Activated CD8-positive, alpha-beta memory T cell treated with anti-CD3 and anti-CD28 coated beads, Interleukin-2, amount 50 U/mL, for 48 hours (primary cell): ENCODE results near the gene ATP10A.

Experiments used
- DNase-seq: peaks from one replicate; pipeline ENCODE4 v3.0.0-alpha.2; 2020

ATP10A gene, protein sequence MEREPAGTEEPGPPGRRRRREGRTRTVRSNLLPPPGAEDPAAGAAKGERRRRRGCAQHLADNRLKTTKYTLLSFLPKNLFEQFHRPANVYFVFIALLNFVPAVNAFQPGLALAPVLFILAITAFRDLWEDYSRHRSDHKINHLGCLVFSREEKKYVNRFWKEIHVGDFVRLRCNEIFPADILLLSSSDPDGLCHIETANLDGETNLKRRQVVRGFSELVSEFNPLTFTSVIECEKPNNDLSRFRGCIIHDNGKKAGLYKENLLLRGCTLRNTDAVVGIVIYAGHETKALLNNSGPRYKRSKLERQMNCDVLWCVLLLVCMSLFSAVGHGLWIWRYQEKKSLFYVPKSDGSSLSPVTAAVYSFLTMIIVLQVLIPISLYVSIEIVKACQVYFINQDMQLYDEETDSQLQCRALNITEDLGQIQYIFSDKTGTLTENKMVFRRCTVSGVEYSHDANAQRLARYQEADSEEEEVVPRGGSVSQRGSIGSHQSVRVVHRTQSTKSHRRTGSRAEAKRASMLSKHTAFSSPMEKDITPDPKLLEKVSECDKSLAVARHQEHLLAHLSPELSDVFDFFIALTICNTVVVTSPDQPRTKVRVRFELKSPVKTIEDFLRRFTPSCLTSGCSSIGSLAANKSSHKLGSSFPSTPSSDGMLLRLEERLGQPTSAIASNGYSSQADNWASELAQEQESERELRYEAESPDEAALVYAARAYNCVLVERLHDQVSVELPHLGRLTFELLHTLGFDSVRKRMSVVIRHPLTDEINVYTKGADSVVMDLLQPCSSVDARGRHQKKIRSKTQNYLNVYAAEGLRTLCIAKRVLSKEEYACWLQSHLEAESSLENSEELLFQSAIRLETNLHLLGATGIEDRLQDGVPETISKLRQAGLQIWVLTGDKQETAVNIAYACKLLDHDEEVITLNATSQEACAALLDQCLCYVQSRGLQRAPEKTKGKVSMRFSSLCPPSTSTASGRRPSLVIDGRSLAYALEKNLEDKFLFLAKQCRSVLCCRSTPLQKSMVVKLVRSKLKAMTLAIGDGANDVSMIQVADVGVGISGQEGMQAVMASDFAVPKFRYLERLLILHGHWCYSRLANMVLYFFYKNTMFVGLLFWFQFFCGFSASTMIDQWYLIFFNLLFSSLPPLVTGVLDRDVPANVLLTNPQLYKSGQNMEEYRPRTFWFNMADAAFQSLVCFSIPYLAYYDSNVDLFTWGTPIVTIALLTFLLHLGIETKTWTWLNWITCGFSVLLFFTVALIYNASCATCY (N-terminal part only)

DNA sequence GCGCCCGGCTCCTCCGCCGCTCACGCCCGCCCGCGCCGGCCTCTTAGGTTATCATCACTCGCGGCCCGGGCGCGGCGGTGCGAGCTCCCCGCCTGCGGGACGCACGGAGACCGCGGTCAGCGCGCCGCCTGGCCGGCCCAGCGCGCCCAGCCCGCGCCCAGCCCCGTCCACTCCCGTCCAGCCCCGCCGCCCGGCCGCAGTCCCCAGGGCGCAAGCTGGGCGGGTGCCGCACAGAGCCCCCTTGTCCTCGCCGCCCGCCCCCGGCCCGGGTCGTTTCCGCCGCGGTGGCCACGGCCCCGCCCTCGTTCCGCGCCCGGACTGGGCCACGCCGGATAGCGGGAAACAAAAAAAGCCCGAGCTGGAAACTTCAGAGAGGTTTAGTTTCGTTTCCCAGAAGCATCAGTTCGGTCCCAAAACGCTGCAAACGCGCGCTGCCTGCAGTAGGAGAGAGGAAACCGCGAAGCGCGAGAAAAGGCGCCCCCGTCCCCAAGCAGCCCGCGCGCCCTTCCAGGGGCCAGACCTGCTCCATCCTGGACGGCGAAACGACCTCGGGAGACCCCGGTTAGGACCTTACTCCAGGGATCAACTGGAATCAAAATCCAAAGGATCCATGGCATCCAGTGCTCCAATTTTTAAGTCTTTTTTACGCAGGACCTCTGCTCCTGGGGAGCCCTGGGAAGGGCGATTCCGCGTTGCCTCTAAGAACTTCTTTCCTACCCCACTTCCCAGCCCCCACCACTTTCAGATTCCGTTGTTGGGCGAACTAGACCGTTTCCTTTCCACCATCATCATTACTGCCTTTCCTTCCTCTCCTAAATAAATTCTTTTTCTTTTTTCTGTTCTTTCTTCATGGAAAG, at the start of gene ATP10A:
TSS of gene ATP10A (minus strand) at position 217 of the 857 bp plus-strand sequence. CDS start 231 bp downstream, outside the sequence.
- peak; percentile 73 for DNase-seq

DNA sequence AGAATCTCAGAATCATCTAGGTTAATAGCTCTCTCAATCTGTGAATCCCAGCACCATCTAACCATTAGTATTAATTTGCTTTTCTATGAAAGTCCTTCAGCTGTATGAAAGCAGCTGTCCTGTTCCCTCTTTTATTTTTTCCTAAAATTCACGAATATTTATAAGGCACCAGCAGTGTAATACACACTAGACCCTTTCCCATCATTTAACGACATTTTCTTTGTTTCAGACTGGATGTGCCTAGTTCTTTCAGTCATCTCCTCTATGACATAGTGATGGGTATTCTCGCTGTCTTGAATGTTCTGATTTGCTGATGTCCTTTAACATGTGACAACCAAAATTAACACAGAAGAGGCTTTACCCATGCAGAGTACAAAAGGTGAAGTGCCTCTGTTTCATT, 48.9 kb upstream of the ATP10A start:
- no peak for DNase-seq

DNA sequence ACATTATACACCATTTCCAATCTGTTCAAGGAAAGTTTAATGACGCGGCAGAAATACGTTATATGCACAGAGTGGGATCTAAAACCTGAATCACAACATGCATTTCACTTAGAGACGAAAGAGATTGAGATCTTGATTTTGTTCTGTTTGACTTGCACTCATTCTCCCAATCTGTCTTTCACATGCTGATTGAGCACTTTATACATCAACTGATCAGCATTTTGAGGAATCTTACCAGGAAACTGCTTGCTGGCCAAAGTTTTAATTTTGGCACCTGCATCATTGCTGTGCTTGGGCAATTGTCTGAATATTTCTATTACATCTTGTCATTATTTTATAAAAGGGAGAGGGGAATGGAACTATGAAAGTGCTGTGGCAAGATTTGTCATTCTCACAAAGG, 47.7 kb upstream of the ATP10A start:
- no peak for DNase-seq

DNA sequence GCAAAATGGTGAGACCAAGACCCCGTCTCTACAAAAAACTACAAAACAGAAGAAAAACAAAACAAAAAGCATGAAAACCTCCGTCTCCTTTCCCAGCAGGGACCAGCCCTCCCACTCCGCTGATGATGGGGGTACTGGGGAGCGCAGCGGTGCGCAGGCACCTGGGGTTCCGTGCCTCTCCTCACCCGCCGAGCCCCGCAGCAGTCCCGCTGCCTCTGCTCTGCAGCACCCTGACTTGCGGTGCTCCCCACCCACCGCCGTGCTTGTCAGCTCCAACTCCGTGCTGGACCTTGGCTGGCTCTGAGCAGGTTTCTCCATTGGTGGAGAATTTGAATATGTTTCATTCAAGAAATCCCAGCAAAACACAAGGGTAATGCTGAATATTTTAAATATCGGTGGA, 46.7 kb upstream of the ATP10A start:
- DNase-seq, result no peak

DNA sequence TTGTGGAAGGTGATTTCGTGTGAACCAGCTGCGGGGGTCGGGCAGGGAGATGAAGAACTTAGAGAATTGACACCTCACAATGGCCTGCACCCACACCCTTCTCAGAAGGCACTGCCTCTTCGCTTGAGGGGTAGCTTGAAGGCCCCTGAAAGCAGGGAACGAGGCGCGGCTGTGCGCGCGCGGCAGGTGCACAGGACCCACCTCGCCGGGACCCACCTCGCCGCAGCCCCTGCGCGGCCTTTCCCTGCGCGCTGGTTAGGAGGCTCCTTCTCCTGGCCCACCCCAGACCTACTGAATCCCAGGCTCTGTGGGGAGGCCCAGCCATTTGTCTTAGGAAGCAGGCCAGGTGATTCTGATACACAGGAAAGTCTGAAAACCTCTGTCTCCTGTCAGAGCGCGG, 46.2 kb upstream of the ATP10A start:
- no peak for DNase-seq

DNA sequence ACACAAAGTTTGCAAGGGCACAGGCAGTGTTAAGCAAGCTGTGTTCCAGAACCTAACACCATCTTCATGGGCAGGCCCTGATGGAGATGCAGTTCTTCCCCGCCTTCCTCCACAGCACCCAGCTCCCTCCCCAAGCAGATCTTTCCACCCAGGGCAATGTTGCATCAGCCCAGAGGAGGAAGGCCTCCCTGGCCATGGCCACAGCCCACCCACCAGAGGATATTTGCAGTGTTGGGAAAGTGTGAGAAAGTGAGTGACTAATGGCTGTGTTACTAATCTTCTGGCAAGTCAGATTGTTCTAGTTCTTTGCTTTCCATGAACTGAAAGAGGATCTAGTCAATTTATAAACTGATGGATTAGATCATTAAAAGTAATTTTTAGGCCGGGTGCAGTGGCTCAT, 42.0 kb upstream of the ATP10A start:
- DNase-seq, result peak; percentile 65

DNA sequence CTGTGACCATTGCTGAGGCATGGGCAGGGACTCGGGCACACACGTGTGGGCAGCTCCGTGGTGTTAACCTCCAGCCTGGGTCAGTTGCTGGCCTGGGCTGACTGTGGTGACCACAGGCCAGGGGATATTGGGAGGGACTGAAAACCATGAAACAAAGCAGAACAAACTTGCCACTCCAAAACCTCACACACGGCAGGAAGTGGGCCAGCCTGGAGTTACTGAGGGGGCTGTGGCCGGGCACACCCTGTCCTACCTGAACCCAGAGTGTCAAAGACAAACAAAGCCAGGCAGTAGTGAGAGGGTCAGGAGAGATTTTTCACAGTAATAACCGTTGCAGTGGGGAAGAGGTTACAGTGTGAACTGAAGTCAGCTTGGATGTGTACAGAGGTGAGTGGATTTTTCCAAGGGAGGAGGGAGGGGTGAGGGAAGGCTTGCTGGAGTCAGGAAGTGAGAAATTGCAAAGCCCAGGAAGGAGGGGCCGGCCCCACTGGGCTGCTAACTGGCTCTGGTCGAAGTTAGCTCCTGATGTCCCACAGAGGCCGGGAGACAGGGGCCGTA, 40.0 kb upstream of the ATP10A start:
- DNase-seq, result no peak

DNA sequence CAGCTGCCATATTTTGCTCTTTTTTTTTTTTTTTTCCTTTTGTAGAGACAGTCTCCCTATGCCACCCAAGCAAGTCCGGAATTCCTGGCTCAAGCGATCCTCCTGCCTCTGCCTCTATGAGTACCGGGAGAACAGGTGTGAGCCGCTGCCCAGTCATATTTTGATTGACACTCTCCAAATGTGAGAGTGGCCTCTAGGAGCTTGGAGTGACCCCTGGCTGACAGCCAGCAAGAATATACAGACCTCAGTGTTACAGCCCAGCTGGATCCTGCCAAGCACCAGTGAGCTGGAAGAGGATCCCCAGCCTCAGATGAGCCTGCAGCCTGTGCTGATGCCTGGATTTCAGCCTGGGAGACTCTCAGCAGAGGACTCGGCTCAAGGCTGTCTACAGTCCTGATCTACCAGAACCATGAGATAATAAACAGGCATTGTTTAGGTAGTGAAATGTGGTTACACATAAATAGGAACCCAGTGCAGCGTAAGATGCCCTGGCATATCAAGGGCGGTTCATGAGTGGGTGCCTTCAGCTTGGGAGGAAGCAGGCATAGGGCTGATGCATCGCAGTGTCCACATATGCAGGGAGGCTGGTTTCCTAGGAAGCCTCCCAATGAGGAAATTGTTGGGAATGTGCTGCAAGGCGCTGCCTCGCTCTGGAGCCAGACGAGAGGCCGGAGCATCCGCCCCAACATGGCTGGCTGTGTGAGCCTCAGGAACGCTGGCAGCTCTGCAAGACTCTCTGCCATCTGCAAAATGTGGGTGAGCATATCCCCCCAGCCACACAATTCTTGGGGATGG, 38.9 kb upstream of the ATP10A start:
- DNase-seq, result no peak

DNA sequence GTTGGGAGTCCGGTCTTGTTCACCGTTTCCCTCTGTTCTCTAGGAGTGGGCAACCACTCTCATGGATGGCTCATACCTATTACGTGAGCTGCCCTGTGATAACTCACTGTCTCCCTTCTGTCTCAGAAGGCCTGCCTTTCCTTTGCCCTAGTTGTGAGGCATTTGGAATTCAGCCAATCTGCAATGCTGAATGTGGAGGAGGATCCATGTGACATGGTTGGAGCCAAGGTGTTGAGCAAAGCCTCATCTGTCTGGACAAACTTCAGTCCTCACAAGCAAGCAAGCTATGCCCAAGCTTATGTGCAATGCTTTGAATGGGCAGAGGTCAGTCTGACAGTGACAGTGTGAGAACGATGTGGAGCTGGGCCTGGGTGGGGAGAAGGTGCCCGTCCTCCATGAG, 37.8 kb upstream of the ATP10A start:
- no peak for DNase-seq

DNA sequence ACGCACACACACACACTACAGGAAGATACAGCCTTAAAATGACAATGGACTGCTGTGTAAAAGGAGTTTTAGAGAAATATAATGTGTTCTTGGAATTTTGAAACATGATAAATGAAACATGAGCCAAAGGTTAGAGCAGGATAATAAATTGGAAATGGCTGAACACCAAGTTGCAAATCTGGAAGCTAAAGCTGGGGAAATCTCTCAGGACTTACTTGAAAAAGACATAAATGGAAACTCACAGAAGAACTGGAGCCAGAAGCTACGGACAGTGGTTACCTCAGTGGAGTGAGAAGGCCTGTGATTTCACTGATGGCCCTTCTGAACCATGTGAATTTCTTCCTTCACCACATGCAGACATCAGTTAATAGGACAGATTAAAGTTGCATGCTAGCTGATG, 37.3 kb upstream of the ATP10A start:
- no peak for DNase-seq

DNA sequence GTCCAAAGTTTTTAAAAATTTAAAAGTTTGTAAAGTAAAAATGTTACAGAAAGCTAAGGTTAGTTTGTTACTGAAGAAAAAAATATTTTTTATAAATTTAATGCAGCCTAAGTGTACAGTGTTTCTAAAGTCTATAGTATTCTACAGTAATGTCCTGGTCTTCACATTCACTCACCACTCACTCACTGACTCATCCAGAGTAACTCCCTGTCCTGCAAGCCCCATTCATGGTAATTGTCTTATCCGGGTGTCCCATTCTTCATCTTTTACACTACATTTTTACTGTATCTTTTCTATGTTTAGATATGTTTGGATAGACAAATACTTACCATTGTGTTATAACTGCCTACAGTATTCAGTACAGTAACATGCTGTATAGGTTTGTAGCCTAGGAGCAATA, 36.7 kb upstream of the ATP10A start:
- no peak for DNase-seq

DNA sequence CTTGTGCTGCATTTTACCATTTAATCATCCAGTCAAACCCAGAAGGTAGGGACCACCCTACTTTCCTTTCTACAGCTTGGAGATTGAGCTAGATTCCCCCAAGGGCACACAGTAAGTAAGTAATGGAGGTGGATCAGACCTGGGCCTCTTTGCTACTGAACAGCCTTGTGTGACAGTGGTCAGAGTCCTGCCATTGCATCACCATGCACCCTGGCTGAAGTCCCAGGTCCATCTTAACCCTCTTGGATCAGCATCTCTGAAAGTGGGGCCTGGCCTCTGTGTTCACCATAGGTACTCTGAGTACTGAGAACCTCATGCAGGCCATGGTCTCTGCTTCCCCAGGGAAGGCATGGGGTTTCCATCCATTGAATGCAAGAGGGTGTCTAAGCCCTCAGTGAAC, 34.5 kb upstream of the ATP10A start:
- DNase-seq, result no peak

DNA sequence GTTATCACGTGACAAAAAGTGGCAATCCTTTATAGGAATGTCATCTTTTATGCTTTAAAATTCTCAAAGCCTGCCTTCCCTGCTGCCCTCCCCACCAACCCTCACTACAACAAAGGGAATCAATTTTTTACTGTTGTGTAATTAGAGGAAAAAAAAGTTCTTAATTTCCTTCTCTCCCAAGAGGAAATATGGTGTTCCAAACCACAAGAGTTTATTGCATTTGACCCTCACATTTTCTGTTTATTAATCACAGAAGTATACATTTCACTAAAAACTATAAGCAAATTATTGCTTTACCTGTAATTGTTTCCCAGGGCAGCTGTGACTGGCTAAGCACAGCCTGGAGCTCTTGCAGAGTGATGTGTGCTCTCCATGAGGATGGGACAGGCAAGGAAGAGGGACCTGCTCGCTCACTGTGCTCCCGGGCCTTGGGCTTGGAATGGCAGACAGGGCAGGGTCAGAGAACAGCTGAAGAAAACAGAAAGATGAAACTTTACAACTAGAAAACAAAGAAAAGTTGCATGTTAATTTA, 31.3 kb upstream of the ATP10A start:
- DNase-seq, result no peak

DNA sequence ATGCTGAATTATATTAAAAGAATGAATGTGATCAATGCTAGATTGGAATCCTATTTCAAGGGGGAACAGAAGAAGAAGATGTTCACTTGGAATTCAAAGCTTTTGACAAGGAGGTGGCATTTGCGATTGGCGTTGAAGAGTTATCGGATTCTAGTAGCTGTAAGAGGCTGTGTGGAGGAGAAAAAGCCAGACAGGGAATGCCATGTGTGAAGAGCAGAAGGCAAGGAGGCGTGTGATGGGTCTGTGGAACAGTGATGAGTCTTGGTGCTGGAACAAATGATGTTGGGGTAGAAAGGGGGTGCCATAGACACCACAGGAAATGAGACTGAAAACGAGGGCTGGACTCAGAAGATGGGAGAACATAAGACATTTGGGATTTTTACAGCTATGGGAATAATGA, 30.5 kb upstream of the ATP10A start:
- no peak for DNase-seq

DNA sequence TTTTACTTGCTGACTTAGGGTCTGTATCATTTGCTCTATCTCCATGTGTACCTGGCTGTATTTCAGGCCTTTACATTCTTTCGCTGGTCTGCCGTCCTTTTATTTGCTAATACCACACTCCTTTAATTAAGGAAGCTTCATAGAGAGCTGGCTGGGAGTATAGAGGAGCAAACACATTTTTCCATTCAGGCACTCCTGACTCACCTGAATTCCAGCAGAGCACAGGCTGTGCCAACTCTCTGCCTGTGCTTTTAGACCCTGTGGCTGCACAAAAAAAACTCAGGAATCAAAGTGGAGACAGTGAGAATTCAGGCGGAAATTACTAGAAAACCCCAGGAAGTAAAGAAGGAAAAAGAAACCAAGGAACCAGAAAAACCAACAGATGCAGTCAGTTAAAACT, 29.0 kb upstream of the ATP10A start:
- no peak for DNase-seq

DNA sequence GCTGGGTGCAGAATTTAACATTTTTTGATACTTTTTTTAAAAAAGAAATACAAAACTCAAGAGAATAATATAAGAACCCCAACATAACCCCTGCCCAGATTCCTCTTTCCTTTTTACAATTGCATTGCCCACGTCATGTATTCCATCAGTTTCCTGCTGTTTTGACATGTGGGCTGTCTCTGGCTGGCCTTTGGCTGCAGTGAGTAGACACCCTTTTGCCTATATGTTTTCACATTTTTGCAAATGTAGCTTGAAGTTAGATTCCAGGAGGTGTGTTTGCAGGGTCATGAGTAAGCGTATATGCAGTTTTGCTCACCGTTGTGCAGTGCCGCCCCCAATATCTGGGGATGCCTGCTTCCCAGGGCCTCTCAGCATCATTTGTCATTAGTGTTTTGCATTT, 28.0 kb upstream of the ATP10A start:
- DNase-seq, result no peak

DNA sequence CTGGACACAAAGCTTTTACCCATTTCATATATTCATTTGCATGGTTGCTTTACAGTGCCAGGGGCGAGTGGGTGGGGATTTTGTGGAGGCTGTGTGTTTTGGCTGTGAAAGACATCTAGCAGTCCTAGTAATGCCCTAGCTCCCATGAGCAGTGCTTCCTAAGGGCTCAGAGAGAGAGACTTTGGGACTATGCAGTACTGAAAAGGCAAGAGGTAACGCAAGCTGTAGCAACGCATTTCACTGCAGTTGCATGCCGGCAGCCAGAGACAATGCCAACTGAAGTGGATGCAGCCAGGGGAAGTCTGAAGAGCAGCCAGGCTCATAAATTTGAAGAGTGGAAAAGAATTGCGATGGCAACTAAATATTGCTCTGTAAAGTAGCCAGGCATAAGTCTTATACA, 27.4 kb upstream of the ATP10A start:
- no peak for DNase-seq

DNA sequence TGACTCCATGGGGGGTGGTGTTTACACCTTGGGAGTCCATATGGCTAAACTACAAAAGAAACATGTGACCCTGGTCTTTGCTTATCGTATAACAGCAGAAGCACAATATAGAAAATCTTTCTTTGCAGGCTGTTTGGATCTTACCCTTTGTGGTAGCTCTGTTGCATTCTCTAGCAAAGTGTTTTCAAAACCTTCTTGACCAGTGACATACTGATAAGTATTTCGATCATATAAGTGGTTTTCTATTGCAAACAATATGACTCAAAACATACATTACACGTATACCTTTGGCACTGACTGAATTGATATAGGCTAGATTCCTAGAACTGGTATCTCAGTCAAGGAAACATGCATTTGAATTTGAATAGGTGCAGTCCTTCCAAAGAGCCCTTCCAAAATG, 24.7 kb upstream of the ATP10A start:
- DNase-seq, result no peak

DNA sequence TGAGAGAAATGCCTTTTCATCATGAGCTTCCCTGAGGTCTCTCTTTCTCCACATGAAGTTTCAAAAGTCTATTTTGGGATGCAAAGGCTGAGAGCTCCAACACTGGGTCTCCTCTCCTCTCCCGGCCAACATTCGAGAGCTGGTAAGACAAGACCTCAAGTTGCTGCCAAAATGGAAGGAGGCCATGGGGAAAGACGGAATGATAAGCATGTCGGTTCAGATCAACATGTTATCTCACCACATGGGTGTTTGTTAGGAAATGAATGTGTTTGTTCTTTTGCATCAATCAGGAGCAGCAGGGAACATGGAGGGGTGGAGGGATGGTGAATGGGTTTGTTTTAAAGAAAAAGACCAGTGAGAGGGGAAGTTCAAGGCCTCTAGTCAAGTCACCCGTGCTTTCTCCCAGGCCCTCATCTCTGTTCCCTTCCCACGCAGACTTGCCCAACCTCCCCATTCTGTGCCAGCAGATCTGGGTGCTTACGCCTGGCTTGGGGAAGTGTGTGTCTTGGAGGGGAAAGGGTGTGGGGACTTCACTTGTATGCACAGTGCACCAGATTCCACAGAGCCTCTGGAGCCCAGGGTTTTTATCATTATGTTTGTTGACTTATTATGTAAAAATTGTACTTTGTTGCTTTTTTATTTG, 23.5 kb upstream of the ATP10A start:
- no peak for DNase-seq

DNA sequence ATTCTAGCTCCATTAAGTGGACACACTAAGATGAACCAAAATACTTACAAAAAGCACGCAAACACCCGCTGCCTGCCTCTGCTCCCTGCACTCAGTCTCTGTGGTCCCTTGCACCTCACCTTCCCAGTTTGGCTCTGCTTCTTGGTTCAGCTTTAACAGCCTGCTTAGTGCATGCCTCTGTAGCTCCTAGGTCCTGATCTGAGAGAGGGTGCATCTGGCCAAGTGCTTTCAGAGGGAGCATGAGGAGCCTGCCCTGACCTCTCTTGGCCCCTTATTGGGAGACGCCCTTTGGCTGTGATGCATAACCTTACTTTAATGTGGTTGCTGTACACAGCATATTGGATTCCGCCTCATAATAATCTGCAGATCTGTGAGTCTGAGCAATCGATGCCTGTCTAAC, 21.2 kb upstream of the ATP10A start:
- DNase-seq, result no peak
